ENCODE measurements around the gene ACADL. TPM values are rescaled to one million over a fixed set of nuclear protein-coding genes. Genes with fewer than 3 reads are reported as not detected.

The ACADL gene
- total and polyA plus RNA-seq, 2 experiments from 2014 or later = 0.45 to 0.49 TPM

GRCh38 chr2:210250622-210251021 is 25.4 kb upstream of the ACADL start:
- Histone ChIP-seq H3K27me3 (no peaks in the 10 kb centered on the region), H3K27ac (no peak overlapping the region), H3K4me1 (ENCODE audit: low read depth) (no peaks in the 10 kb centered on the region), H3K9me3 (ENCODE audit: low read depth) (no peaks in the 10 kb centered on the region), H3K36me3 (no peaks in the 10 kb centered on the region), H3K4me3 (no peak overlapping the region)
- TF ChIP-seq, protein P1, sequence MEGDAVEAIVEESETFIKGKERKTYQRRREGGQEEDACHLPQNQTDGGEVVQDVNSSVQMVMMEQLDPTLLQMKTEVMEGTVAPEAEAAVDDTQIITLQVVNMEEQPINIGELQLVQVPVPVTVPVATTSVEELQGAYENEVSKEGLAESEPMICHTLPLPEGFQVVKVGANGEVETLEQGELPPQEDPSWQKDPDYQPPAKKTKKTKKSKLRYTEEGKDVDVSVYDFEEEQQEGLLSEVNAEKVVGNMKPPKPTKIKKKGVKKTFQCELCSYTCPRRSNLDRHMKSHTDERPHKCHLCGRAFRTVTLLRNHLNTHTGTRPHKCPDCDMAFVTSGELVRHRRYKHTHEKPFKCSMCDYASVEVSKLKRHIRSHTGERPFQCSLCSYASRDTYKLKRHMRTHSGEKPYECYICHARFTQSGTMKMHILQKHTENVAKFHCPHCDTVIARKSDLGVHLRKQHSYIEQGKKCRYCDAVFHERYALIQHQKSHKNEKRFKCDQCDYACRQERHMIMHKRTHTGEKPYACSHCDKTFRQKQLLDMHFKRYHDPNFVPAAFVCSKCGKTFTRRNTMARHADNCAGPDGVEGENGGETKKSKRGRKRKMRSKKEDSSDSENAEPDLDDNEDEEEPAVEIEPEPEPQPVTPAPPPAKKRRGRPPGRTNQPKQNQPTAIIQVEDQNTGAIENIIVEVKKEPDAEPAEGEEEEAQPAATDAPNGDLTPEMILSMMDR (IDR thresholded peaks at IDR 0.05; ENCODE audit: low read depth, low read length) = no peak
- DNase-seq (ENCODE audit: low read depth in 1 of 2, low spot score in 1 of 2) = no peak

- TF ChIP-seq, protein P1 (IDR thresholded peaks at IDR 0.05; ENCODE audit: low read depth, low read length) = no peak
- H3K27ac ChIP-seq = no peak overlapping the region
- no peak overlapping the region for H3K4me3 ChIP-seq
- H3K36me3 ChIP-seq = no peaks in the 10 kb centered on the region
- H3K4me1 ChIP-seq (ENCODE audit: low read depth) = no peaks in the 10 kb centered on the region
- no peak for DNase-seq (ENCODE audit: low read depth in 1 of 2, low spot score in 1 of 2)
- no peaks in the 10 kb centered on the region for H3K9me3 ChIP-seq (ENCODE audit: low read depth)
- H3K27me3 ChIP-seq = no peaks in the 10 kb centered on the region
Measured at GRCh38 chr2:210233487-210233886, 8.2 kb upstream of the ACADL start.

GRCh38 chr2:210230984-210231383 is 5.7 kb upstream of the ACADL start:
- peaks cover 5% of the 10 kb centered on the region for H3K4me1 ChIP-seq (ENCODE audit: low read depth)
- H3K27me3 ChIP-seq = peaks cover 6% of the 10 kb centered on the region
- no peaks in the 10 kb centered on the region for H3K36me3 ChIP-seq
- DNase-seq (ENCODE audit: low read depth in 1 of 2, low spot score in 1 of 2) = no peak
- no peak overlapping the region for H3K27ac ChIP-seq
- no peaks in the 10 kb centered on the region for H3K9me3 ChIP-seq (ENCODE audit: low read depth)
- TF ChIP-seq, protein P1 (IDR thresholded peaks at IDR 0.05; ENCODE audit: low read depth, low read length) = no peak
- H3K4me3 ChIP-seq = no peak overlapping the region

- Histone ChIP-seq H3K9me3 (ENCODE audit: low read depth) (no peaks in the 10 kb centered on the region), H3K4me3 (no peak overlapping the region), H3K27me3 (peaks cover 10% of the 10 kb centered on the region), H3K36me3 (no peaks in the 10 kb centered on the region), H3K4me1 (ENCODE audit: low read depth) (peaks cover 6% of the 10 kb centered on the region), H3K27ac (no peak overlapping the region)
- no peak for DNase-seq (ENCODE audit: low read depth in 1 of 2, low spot score in 1 of 2)
- TF ChIP-seq, protein P1 (IDR thresholded peaks at IDR 0.05; ENCODE audit: low read depth, low read length) = no peak
Measured at GRCh38 chr2:210230518-210230917, 5.3 kb upstream of the ACADL start.

DNA sequence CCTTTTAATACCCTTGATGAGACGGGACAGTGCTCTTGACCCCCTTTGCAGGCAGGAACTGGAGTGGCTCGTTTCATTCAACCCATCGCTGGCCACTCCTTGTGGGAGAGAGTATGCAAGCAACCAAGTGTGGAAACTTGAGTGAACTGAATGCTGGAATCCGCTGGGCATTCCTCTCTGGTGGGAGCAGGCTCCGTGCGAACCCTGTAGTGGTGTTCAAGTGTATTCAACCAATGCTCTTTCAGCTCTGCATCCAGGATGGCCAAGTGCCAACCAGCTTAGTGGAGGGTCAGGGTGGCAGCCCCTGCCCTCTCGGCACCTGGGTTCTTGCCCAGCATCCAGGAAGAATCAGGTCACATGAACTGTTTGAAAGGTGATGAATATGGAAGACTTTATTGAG is 3.3 kb upstream of the ACADL start:
- no peak for DNase-seq (ENCODE audit: low read depth in 1 of 2, low spot score in 1 of 2)
- TF ChIP-seq, protein P1 (IDR thresholded peaks at IDR 0.05; ENCODE audit: low read depth, low read length) = no peak

More for the DNA sequence above, 3.3 kb upstream of the ACADL start:
- H3K36me3 ChIP-seq = no peaks in the 10 kb centered on the region
- H3K27me3 ChIP-seq = peaks cover 30% of the 10 kb centered on the region
- no peak overlapping the region for H3K4me3 ChIP-seq
- H3K27ac ChIP-seq = no peak overlapping the region
- H3K4me1 ChIP-seq (ENCODE audit: low read depth) = peaks cover 6% of the 10 kb centered on the region
- H3K9me3 ChIP-seq (ENCODE audit: low read depth) = no peaks in the 10 kb centered on the region

All from cardiac muscle cell (in vitro differentiated cells and primary cell).